Measurements from ENCODE around the gene TMTC1. TPM values are rescaled to one million over a fixed set of nuclear protein-coding genes. Genes with fewer than 3 reads are reported as not detected.

Gene TMTC1
- total RNA-seq, 4 donors from 2014 or later = 83.9 to 169 (median 96.9) TPM

- DNase-seq (ENCODE audit: low spot score) = no peak
- no peak for ATAC-seq (ENCODE audit: low FRiP score)
- TF ChIP-seq CTCF (IDR thresholded peaks at IDR 0.05) = no peak
Observed at GRCh38 chr12:29667011-29667410, 116.7 kb downstream of the TMTC1 start.

- ATAC-seq (ENCODE audit: low FRiP score) (no peak), DNase-seq (ENCODE audit: low spot score) (no peak)
- TF ChIP-seq CTCF (IDR thresholded peaks at IDR 0.05) = no peak
Observed at GRCh38 chr12:29665107-29665506, 118.6 kb downstream of the TMTC1 start.

- ATAC-seq (ENCODE audit: low FRiP score) (no peak), DNase-seq (ENCODE audit: low spot score) (no peak)
- no peak for TF ChIP-seq CTCF (IDR thresholded peaks at IDR 0.05)
Observed at GRCh38 chr12:29662734-29663323, 120.9 kb downstream of the TMTC1 start.

- no peak for ATAC-seq (ENCODE audit: low FRiP score)
- DNase-seq (ENCODE audit: low spot score) = no peak
- no peak for TF ChIP-seq CTCF (IDR thresholded peaks at IDR 0.05)
Observed at GRCh38 chr12:29660847-29661246, 122.9 kb downstream of the TMTC1 start.

GRCh38 chr12:29656762-29657538, 126.8 kb downstream of the TMTC1 start:
- no peak for ATAC-seq (ENCODE audit: low FRiP score)
- no peak for TF ChIP-seq CTCF (IDR thresholded peaks at IDR 0.05)
- no peak for DNase-seq (ENCODE audit: low spot score)

GRCh38 chr12:29655861-29656260, 127.9 kb downstream of the TMTC1 start:
- ATAC-seq (ENCODE audit: low FRiP score) (no peak), DNase-seq (ENCODE audit: low spot score) (no peak)
- no peak for TF ChIP-seq CTCF (IDR thresholded peaks at IDR 0.05)

GRCh38 chr12:29653286-29653685, 130.5 kb downstream of the TMTC1 start:
- ATAC-seq (ENCODE audit: low FRiP score) (no peak), DNase-seq (ENCODE audit: low spot score) (no peak)
- no peak for TF ChIP-seq CTCF (IDR thresholded peaks at IDR 0.05)

Data from omental fat pad (tissue), 4 donors.